Hematopoietic multipotent progenitor cell treated with erythropoietin and hydrocortisone succinate and interleukin-3 and kit ligand, for 15 days (in vitro differentiated cells): ENCODE measurements around the gene TCEA2.

Source experiments
- DNase-seq: peaks from one replicate; pipeline ENCODE4 v3.0.0-alpha.2; 2015; ENCODE audit warnings: low spot score

TCEA2 gene

DNA sequence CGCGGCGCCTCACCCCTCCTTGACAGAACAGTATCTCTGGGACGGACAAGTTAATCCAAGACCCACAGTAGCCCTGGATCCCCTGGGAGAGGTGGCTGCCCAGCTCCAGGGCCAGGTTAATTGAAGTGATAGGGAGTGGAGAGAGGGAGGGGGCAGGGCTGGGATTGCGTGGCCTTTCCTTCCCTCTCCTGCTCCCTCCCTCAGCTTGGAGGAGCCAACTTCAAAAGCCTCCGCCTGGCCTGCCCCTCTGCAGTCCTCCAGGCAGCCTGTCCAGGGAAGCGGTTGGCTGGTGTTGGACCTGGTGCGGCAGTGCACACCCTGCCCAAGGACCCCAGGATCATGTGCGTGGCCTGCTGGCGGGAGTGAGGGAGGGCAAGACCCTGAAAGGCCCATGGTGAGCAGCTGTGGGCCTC is 27.1 kb upstream of the TCEA2 start, which contains the start of gene C20orf204:
C20orf204 (plus strand) TSS at position 250 of the 413 bp plus-strand sequence; CDS start at position 392, 142 bp downstream.
- no peak for DNase-seq

- DNase-seq = no peak
Measured at GRCh38 chr20:64036346-64037198, 26.4 kb upstream of the TCEA2 start.

DNA sequence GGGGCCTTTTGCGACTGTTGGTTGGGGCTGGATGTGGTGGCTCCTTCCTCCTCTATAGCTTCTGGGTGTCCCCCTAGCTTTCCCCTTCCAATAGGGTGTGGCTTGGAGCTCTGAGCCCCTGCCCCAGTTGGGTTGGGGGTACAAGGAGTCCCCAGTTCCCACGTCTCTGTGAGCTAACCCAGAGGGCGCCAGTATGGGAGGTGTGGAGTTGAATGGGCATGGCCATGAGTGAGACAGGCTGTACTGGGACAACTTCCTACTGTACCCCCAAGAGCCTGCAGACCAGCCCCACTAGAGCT is 25.9 kb upstream of the TCEA2 start:
- DNase-seq = no peak

- no peak for DNase-seq
Measured at GRCh38 chr20:64037498-64038213, 25.3 kb upstream of the TCEA2 start.

- DNase-seq = no peak
Measured at GRCh38 chr20:64038224-64038564, 24.8 kb upstream of the TCEA2 start.

- DNase-seq = peak; percentile 23
Measured at GRCh38 chr20:64038565-64039292, 24.3 kb upstream of the TCEA2 start.

GRCh38 chr20:64039293-64040160 is 23.5 kb upstream of the TCEA2 start:
- DNase-seq = no peak

- DNase-seq = no peak
Measured at GRCh38 chr20:64040231-64041039, 22.6 kb upstream of the TCEA2 start.

DNA sequence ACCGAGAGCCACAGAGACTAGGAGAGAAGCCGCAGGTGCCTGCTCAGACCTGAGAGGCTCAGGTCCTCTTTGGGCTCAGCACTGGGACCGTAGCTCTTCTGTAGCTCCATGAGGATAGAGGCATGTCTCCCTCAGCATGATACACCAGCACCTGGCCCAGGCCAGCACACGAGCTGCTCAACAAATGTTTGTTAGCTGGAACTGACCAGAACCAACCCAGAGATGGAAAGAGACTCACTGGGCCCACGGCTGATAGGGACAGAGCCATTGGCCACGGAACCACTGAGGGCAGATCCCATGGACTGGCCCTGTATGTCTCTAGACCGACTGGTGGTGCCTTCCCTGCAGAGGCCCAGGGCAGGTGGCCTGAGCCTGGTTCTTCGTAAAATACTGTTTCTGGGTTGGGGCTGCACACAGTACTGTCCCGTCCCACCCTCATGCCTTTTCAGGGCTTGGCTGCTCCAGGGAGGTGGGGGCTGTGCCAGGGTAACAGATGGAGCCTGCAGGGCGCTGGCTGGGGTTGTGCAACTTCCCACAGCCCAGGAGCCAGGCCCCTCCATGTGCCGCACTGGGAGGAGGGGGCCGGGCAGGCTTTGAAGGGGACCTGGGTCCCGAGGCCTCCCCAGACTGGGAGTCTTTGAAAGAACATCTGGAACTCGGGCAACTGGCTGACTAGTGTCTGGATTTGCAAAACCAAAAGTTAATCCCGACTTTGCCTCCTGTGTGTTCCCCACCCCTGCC is 21.8 kb upstream of the TCEA2 start:
- DNase-seq = no peak

GRCh38 chr20:64041781-64042053 is 21.3 kb upstream of the TCEA2 start:
- DNase-seq = no peak

DNA sequence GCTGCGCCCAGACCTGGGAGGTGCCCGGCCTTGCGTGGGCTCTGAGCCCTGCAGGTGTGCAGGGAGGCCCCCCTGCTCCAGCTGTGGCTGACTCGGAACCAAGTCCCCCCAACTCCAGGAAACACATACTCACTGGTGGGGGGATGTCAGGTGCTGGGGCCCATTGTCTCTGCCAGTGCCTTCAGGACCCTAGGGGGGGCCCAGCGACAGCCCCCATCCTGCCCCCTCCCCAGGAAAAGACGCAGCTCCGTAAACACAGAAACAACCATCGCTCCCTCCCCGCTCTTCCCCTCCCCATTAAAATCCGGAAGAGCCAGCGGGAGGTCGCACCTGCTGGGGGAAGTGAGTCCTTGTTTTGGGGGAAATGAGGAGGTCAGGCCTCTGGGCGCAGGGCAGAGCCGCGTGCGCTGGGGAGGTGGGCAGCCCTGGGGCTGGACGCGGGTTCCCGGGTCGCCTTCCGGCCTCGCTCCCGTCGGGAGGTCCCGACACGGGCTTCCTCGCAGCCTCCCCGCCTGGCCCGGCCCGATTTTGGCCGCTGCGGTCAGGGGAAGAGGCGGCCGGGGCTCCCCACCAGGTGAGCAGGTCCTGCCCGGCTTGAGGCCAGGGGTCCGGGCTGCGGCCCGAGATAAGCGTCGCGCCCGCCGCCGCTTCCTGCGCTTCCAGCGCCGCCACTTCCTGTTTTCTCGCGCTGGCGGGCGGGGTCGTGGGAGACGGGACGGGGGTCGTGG is 20.8 kb upstream of the TCEA2 start:
- DNase-seq = no peak

GRCh38 chr20:64043768-64044167 is 19.2 kb upstream of the TCEA2 start:
- DNase-seq = no peak

DNA sequence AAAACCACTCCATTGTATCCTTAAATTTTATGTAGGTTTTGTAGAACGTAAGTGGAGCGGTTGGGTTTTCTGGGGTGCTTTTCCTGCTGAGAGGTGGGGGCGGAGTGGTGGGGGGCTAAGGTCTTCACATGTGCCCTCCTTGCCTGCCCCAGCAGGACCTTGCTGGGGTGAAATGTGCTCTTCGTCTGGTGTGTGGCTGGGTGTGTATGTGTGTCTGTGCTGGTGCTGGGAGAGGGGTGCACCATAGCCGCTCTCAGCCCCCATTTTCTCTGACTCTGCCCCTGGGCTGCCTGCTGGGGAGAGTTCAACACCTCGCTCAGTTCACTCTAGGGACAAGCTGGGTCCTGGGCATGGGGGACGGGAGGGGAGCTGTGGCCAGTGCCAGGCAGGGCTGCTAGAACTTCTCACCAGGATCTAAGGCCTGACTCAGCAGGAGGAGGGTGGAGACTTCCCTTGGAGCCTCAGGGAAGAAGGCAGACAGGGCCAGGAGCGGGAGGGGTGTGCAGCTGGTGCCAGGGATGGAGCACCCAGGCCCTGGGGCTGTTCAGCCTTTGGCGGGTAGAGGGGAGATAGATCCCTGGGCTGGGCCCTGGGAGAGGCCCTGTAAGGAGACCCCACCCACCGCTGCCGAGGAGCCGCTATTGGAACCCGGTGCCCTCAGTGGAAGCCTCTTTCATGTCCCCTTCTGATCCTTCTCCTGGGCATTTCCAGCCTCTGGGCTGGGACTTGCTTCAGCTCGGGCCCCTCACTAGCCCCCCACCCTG is 18.3 kb upstream of the TCEA2 start:
- DNase-seq = no peak

GRCh38 chr20:64045346-64046011 is 17.5 kb upstream of the TCEA2 start:
- no peak for DNase-seq

- no peak for DNase-seq
Measured at GRCh38 chr20:64047046-64047389, 16.0 kb upstream of the TCEA2 start.

DNA sequence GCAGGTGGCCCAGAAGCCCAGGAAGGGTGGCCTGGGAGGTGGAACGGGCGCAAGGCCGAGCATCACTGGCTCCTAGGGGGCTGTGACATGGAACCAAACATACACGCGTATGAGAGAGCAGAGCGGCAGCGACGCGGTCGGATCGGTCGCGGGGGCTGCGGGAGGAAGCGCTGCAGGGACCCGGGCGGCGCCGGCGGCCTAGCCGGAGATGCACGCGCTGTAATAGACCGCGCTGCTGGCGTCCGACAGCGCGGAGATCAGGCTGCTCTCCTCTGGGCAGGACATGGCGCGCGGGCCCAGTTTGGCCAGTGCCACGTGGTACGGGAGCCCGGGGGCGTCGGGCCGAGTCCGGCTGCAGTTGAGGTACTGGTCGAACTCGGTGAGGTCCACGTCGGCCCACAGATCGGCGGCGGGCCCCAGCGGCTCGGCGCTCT is 15.0 kb upstream of the TCEA2 start:
- no peak for DNase-seq

GRCh38 chr20:64048402-64049044 is 14.5 kb upstream of the TCEA2 start:
- DNase-seq = no peak
